ENCODE measurements around the gene AKT1S1. TPM values are rescaled to one million over a fixed set of nuclear protein-coding genes. Genes with fewer than 3 reads are reported as not detected.

Gene AKT1S1
- total RNA-seq, 1 experiment from 2014 or later, result 70.6 TPM

- Histone ChIP-seq H2AFZ (ENCODE audit: low read depth, low read length, poor library complexity, severe bottlenecking) (no peak overlapping the region), H4K20me1 (ENCODE audit: insufficient read depth) (no peaks in the 10 kb centered on the region), H3K79me2 (ENCODE audit: insufficient read depth, low read length) (peaks cover 73% of the 10 kb centered on the region), H3K4me1 (ENCODE audit: control insufficient read depth in 1 of 2, insufficient read depth in 2 of 2, low read length in 2 of 2) (no peaks in the 10 kb centered on the region), H3K9me3 (ENCODE audit: control insufficient read depth in 1 of 2, insufficient read depth in 1 of 2, low read depth in 1 of 2, low read length in 2 of 2) (no peaks in the 10 kb centered on the region), H3K36me3 (ENCODE audit: control insufficient read depth in 1 of 2, insufficient read depth in 2 of 2, low read length in 2 of 2) (peaks cover 35 to 60% of the 10 kb centered on the region in 2 experiments), H3K4me2 (ENCODE audit: low read length) (no peak overlapping the region), H3K9me2 (ENCODE audit: insufficient read depth) (no peaks in the 10 kb centered on the region), H3K27me3 (ENCODE audit: insufficient read depth, low read length) (no peaks in the 10 kb centered on the region), H3K27ac (ENCODE audit: low read depth, low read length) (no peak overlapping the region), H3K4me3 (replicated peaks in 1 of 2; ENCODE audit: low read depth in 1 of 2, low read length in 2 of 2) (no peak overlapping the region), H3K9ac (ENCODE audit: low read length) (no peak overlapping the region)
- CTCF ChIA-PET, result interaction anchor here (0.7 kb wide), 1 partner anchor 106 kb away, joined by 3 read pairs; no protein-coding TSS in a partner anchor
- RAD21 ChIA-PET (ENCODE audit: low non-redundant PET in 1 of 2, low total read pairs in 2 of 2, uncharacterized antibody in 2 of 2, unreplicated experiment in 2 of 2), result no interaction called here
- TF ChIP-seq POLR2AphosphoS5 (IDR thresholded peaks at IDR 0.05; ENCODE audit: low read depth, low read length), result no peak
- no peak for TF ChIP-seq ELF1 (IDR thresholded peaks at IDR 0.05; ENCODE audit: borderline replicate concordance, low read depth)
- no peak for TF ChIP-seq ZBTB33 (IDR thresholded peaks at IDR 0.05; ENCODE audit: extremely low read depth, insufficient replicate concordance, low read length)
- TF ChIP-seq REST (IDR thresholded peaks at IDR 0.05; ENCODE audit: low read depth), result no peak
- TF ChIP-seq JUND (IDR thresholded peaks at IDR 0.05), result no peak
- no peak for TF ChIP-seq FOSL1 (IDR thresholded peaks at IDR 0.05; ENCODE audit: low read depth)
- TF ChIP-seq, protein P1, sequence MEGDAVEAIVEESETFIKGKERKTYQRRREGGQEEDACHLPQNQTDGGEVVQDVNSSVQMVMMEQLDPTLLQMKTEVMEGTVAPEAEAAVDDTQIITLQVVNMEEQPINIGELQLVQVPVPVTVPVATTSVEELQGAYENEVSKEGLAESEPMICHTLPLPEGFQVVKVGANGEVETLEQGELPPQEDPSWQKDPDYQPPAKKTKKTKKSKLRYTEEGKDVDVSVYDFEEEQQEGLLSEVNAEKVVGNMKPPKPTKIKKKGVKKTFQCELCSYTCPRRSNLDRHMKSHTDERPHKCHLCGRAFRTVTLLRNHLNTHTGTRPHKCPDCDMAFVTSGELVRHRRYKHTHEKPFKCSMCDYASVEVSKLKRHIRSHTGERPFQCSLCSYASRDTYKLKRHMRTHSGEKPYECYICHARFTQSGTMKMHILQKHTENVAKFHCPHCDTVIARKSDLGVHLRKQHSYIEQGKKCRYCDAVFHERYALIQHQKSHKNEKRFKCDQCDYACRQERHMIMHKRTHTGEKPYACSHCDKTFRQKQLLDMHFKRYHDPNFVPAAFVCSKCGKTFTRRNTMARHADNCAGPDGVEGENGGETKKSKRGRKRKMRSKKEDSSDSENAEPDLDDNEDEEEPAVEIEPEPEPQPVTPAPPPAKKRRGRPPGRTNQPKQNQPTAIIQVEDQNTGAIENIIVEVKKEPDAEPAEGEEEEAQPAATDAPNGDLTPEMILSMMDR (IDR thresholded peaks at IDR 0.05 in 2 of 3, conservative IDR thresholded peaks at IDR 0.05 in 1 of 3; ENCODE audit: borderline replicate concordance in 1 of 3, insufficient read depth in 1 of 3, low read depth in 2 of 3, low read length in 2 of 3), result no peak
- TF ChIP-seq EGR1 (IDR thresholded peaks at IDR 0.05; ENCODE audit: low read depth), result no peak
- TF ChIP-seq, protein P2, sequence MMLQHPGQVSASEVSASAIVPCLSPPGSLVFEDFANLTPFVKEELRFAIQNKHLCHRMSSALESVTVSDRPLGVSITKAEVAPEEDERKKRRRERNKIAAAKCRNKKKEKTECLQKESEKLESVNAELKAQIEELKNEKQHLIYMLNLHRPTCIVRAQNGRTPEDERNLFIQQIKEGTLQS (IDR thresholded peaks at IDR 0.05), result no peak
- no TSS peak for BruUV-seq (replicated peaks)
- DNase-seq (ENCODE audit: low read depth, low spot score), result no peak
- POLR2A ChIA-PET, result no interaction called here
- no peak for ATAC-seq
- intact Hi-C loops (cut with micrococcal nuclease), result no loop called here
These were observed 34.4 kb upstream of the AKT1S1 start for GRCh38 chr19:49911381-49912145.
